IgD-negative memory B cell (primary cell): ENCODE data around the gene C2orf68. TPM values are rescaled to one million over a fixed set of nuclear protein-coding genes. Genes with fewer than 3 reads are reported as not detected.
"Not testable (repeated sequence)": the region's sequence is repeated elsewhere in the genome, so short reads cannot be mapped to it uniquely, and the experiment has no call there.

Experiments
- H3K27ac Mint-ChIP-seq, 3 donors: one replicate each; pipeline ENCODE4 v1.8.0; 2020 to 2022; ENCODE audit warnings: mild to moderate bottlenecking in 3 of 3, mixed read lengths in 3 of 3, moderate library complexity in 1 of 3
- H3K27me3 Mint-ChIP-seq: one replicate; pipeline ENCODE4 v1.8.0; 2021; ENCODE audit warnings: mixed read lengths
- H3K36me3 Mint-ChIP-seq: one replicate; pipeline ENCODE4 v1.8.0; 2020; ENCODE audit warnings: mild to moderate bottlenecking, mixed read lengths
- H3K4me1 Mint-ChIP-seq, 3 donors: one replicate each; pipeline ENCODE4 v1.8.0; 2020 to 2022; ENCODE audit warnings: mixed read lengths in 3 of 3, mild to moderate bottlenecking in 1 of 3
- H3K4me3 Mint-ChIP-seq, 4 donors: one replicate each; pipeline ENCODE4 v1.8.0; 2020 to 2022; ENCODE audit warnings: mild to moderate bottlenecking in 4 of 4, mixed read lengths in 4 of 4, moderate library complexity in 3 of 4
- H3K9me3 Mint-ChIP-seq, 3 donors: one replicate each; pipeline ENCODE4 v1.8.0; 2020 to 2021; ENCODE audit warnings: mixed read lengths in 3 of 3, mild to moderate bottlenecking in 1 of 3
- polyA plus RNA-seq: library from polyadenylated mRNA; unstranded; fragments of 300-500 nt; fragmentation: Illumina TruSeq; gene quantifications from one replicate; pipeline ENCODE4 v1.2.3, GENCODE V29; 2021

C2orf68 gene
- polyA plus RNA-seq, 1 donor from 2014 or later: 18.3 TPM

GRCh38 chr2:85647823-85648526 lies 36.1 kb upstream of the C2orf68 start:
- peak overlapping the region; percentile 6 to 68 (median 10) for H3K27ac Mint-ChIP-seq
- peaks cover 5% of the 10 kb centered on the region for H3K36me3 Mint-ChIP-seq
- H3K4me3 Mint-ChIP-seq: peak overlapping the region in 3 of 4 donors; percentile 5 to 58 (median 23)

DNA sequence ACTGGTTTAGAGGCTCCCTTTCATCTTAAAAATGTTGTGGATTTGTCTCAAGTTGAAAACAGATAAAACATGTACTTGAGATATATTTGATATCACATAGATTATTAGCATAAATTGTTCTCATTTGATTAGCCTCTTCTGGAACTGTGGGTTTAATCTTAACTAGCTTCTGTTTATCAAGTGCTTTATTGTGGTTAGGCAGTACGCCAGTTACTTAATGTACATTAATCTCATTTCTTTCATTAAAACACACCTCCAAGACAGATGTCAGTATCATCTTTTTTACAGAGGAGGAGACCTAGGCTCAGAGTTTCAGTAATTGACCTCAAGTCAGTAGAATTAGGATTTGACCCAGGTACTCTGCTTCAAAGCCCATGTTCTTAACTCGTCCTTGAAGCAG lies 34.3 kb upstream of the C2orf68 start:
- no peaks in the 10 kb centered on the region for H3K27me3 Mint-ChIP-seq
- H3K27ac Mint-ChIP-seq: no peak overlapping the region
- H3K4me3 Mint-ChIP-seq: no peak overlapping the region
- peaks cover 5% of the 10 kb centered on the region for H3K36me3 Mint-ChIP-seq
- peaks cover 19 to 23% (median 23%) of the 10 kb centered on the region in 3 donors for H3K4me1 Mint-ChIP-seq
- no peaks in the 10 kb centered on the region for H3K9me3 Mint-ChIP-seq

More at GRCh38 chr2:85647823-85648526, 36.1 kb upstream of the C2orf68 start:
- Mint-ChIP-seq H3K4me1 (peaks cover 19 to 23% (median 21%) of the 10 kb centered on the region in 3 donors), H3K27me3 (no peaks in the 10 kb centered on the region), H3K9me3 (no peaks in the 10 kb centered on the region)

DNA sequence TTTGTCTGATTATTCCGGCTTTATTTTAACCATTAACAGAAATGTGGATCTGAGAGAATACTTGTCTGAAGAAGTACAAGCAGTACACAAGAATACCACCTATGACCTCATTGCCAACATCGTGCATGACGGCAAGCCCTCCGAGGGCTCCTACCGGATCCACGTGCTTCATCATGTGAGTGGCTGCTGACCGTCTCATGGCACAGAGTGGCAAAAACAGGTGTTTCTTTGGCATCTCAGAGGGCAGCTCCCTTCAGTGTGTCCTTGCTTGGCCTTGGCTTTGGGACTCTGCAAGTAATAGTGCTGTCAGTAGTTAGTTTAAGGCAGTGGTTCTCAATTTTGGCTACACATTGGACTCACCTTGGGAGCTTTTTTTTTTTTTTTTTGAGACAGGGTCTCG lies 33.0 kb upstream of the C2orf68 start:
- peaks cover 19 to 23% (median 23%) of the 10 kb centered on the region in 3 donors for H3K4me1 Mint-ChIP-seq
- H3K9me3 Mint-ChIP-seq: no peaks in the 10 kb centered on the region
- no peak overlapping the region for H3K27ac Mint-ChIP-seq
- no peaks in the 10 kb centered on the region for H3K27me3 Mint-ChIP-seq
- H3K36me3 Mint-ChIP-seq: peaks cover 5% of the 10 kb centered on the region
- H3K4me3 Mint-ChIP-seq: no peak overlapping the region

DNA sequence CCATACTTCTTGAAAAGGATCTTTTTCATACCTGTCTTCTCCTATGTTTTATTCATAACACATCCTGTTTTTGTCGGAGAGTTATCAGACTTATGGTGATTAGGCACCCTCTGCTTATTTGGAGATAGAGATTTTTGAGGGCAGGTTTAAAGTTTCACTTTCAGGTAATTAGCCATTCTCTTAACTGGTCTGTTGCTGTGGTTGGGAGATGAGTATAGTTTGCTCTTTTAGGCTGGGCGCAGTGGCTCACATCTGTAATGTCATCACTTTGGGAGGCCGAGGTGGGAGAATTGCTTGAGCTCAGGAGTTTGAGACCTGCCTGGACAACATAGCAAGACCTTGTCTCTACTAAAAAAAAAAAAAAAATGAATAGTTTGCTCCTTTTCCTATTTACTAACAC lies 30.9 kb upstream of the C2orf68 start:
- Mint-ChIP-seq H3K4me1 (peaks cover 5 to 10% (median 6%) of the 10 kb centered on the region in 3 donors), H3K36me3 (peaks cover 2% of the 10 kb centered on the region), H3K9me3 (no peaks in the 10 kb centered on the region), H3K4me3 (peak overlapping the region in 1 of 4 donors; percentile 52), H3K27me3 (no peaks in the 10 kb centered on the region), H3K27ac (peak overlapping the region in 1 of 3 donors; percentile 39)

GRCh38 chr2:85635636-85636035 lies 23.8 kb upstream of the C2orf68 start:
- H3K36me3 Mint-ChIP-seq: peaks cover 5% of the 10 kb centered on the region

GRCh38 chr2:85635011-85635410 lies 23.1 kb upstream of the C2orf68 start:
- Mint-ChIP-seq H3K36me3 (peaks cover 5% of the 10 kb centered on the region), H3K4me1 (peaks cover 5 to 13% (median 9%) of the 10 kb centered on the region in 3 donors), H3K27ac (no peak overlapping the region), H3K27me3 (no peaks in the 10 kb centered on the region), H3K4me3 (no peak overlapping the region), H3K9me3 (no peaks in the 10 kb centered on the region)

More at GRCh38 chr2:85635636-85636035, 23.8 kb upstream of the C2orf68 start:
- Mint-ChIP-seq H3K27me3 (no peaks in the 10 kb centered on the region), H3K4me1 (peaks cover 5 to 13% (median 9%) of the 10 kb centered on the region in 3 donors), H3K27ac (no peak overlapping the region), H3K4me3 (no peak overlapping the region), H3K9me3 (no peaks in the 10 kb centered on the region)

DNA sequence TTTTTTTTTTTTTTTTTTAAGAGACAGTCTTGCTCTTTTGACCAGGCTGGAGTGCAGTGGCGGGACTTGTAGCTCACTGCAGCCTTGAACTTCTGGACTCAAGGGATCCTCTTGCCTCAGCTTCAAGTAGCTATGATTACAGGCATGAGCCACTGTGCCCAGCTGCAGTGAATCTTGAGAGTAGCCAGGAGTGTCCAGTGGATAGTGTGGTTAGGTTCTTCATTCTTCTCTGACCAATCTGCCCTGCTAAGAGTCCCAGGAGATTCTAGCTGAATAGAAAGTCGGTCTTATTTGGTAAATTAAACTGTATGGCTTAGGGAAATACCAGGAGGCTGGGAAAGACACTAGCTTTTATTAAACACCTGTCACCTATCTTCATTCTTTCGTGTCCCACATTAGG lies 19.4 kb upstream of the C2orf68 start:
- H3K36me3 Mint-ChIP-seq: peaks cover 4% of the 10 kb centered on the region
- H3K27me3 Mint-ChIP-seq: no peaks in the 10 kb centered on the region
- H3K4me1 Mint-ChIP-seq: peaks cover 4 to 21% (median 20%) of the 10 kb centered on the region in 3 donors
- peak overlapping the region in 1 of 4 donors; percentile 60 for H3K4me3 Mint-ChIP-seq
- H3K27ac Mint-ChIP-seq: no peak overlapping the region
- H3K9me3 Mint-ChIP-seq: no peaks in the 10 kb centered on the region

DNA sequence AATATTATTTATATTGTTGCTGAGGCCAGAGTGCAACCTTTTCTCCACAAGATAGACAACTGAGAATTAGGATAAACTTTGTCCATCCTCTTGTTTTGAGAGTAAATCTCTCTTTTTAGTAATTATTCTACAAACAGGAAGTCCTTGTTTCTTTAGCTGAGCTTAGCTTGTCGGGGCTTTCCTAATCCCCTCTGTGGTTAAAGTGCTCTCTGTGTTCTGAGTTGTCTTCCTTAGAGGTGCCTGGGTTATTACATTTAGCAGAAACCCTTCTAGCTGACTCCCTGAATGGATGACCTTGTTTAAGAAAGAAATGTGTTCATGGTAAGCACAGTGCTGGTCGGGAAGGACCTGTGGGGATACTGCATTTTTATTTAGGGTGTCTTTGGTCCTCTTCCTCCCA lies 16.8 kb upstream of the C2orf68 start:
- no peaks in the 10 kb centered on the region for H3K9me3 Mint-ChIP-seq
- no peaks in the 10 kb centered on the region for H3K27me3 Mint-ChIP-seq
- H3K27ac Mint-ChIP-seq: peak overlapping the region in 2 of 3 donors; percentile 21 to 92
- H3K4me1 Mint-ChIP-seq: peaks cover 4 to 16% (median 12%) of the 10 kb centered on the region in 3 donors
- H3K36me3 Mint-ChIP-seq: peaks cover 4% of the 10 kb centered on the region
- H3K4me3 Mint-ChIP-seq: peak overlapping the region in 2 of 4 donors; percentile 9 to 46

DNA sequence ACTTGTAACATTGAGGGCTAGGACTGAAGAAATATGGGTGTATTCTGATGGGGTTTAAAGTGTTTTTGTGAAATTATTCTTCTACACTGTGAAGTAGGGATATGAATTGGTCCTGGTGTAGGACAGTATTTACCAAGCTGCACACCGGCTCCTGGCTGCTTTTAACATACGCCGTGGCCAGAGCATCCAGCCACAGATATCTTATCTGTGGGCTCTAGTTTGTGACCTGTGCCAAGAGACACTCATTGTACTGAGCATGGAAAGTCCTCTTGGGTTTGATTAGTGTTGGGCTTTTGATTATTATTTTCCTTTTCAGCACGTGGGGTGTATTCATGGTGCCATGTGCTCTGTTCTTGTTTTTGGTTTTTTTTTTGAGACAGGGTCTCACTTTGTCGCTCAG lies 12.1 kb upstream of the C2orf68 start:
- Mint-ChIP-seq H3K27me3 (no peaks in the 10 kb centered on the region), H3K9me3 (no peaks in the 10 kb centered on the region), H3K27ac (peak overlapping the region in 1 of 3 donors; percentile 19), H3K4me1 (peaks cover 3 to 12% (median 7%) of the 10 kb centered on the region in 3 donors), H3K36me3 (peaks cover 3% of the 10 kb centered on the region), H3K4me3 (no peak overlapping the region)

DNA sequence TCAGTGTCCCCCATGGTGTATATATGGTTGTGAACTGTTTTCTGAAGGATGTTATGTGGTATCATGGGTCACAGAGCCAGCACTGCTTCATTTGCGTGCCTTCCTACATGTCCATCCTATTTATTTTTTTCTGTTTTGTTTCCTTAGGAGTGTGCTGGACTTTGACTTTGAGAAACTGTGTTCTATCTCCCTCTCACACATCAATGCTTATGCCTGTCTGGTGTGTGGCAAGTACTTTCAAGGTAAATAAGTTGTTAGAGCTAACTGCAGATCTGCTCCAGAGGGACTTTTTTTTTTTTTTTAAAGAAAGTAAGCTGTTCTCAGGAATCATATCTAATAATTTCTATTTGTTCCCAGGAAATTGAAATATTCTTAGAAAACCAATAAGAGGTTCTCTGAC lies 9.5 kb upstream of the C2orf68 start:
- Mint-ChIP-seq H3K4me3 (peak overlapping the region in 1 of 4 donors; percentile 16), H3K9me3 (no peaks in the 10 kb centered on the region), H3K4me1 (peaks cover 5 to 9% (median 9%) of the 10 kb centered on the region in 3 donors), H3K27ac (peak overlapping the region in 1 of 3 donors; percentile 40), H3K27me3 (no peaks in the 10 kb centered on the region), H3K36me3 (peaks cover 3% of the 10 kb centered on the region)

DNA sequence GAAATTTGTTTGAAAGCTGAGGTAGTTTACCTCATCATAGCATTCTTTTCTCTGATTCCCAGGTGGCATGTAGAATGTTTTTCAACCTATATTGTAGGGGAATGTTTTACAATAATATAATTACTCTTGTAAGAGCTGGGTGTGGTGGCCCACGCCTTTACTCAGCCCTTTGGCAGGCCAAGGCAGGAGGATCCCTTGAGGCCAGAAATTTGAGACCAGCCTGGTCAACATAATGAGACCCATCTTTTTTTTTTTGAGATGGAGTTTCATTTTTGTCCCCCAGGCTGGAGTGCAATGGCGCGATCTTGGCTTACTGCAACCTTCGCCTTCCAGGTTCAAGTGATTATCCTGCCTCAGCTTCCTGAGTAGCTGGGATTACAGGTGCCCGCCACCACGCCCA lies 7.8 kb upstream of the C2orf68 start:
- peak overlapping the region in 1 of 4 donors; percentile 6 for H3K4me3 Mint-ChIP-seq
- peaks cover 4% of the 10 kb centered on the region for H3K36me3 Mint-ChIP-seq
- H3K27ac Mint-ChIP-seq: peak overlapping the region in 2 of 3 donors; percentile 19 to 61
- H3K27me3 Mint-ChIP-seq: no peaks in the 10 kb centered on the region
- H3K9me3 Mint-ChIP-seq: no peaks in the 10 kb centered on the region
- H3K4me1 Mint-ChIP-seq: peaks cover 11 to 12% (median 12%) of the 10 kb centered on the region in 3 donors

DNA sequence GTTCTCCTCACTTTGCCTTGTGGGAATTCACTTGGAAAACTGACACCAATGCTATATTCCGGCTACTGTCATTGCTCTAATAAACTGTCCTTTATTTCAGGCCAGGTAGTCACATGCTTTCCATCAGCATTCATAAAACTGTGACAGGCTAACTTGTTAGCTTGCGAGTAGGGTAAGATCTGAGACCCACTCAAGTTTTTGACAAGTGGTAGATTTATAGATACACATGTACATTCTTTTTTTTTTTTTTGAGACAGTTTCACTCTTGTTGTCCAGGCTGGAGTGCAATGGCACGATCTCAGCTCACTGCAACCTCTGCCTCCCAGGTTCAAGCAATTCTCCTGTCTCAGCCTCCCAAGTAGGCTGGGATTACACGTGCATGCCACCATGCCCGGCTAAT lies 5.9 kb upstream of the C2orf68 start:
- H3K27ac Mint-ChIP-seq: peak overlapping the region in 2 of 3 donors; percentile 96 to 99

DNA sequence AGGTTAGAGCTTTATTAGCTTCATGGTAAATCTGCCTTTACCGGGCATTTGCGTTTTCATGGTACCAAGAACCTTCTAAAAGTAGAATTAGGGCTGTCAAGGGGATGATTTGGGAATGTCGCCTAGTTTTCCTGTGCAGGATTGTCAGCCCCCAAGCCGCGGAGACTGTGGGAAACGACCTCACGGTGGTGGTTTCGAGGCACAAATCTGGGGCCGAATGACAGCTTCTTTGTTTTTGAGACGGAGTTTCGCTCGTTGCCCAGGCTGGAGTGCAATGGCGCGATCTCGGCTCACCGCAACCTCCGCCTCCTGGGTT lies 3.5 kb upstream of the C2orf68 start:
- Mint-ChIP-seq H3K4me1 (peaks cover 12 to 21% (median 17%) of the 10 kb centered on the region in 3 donors), H3K4me3 (peak overlapping the region in 3 of 4 donors; percentile 96 to 100 (median 99)), H3K36me3 (peaks cover 1% of the 10 kb centered on the region), H3K9me3 (no peaks in the 10 kb centered on the region), H3K27me3 (no peaks in the 10 kb centered on the region), H3K27ac (peak overlapping the region; percentile 47 to 99 (median 97))

More for the DNA sequence above, 5.9 kb upstream of the C2orf68 start:
- H3K36me3 Mint-ChIP-seq, H3K9me3 Mint-ChIP-seq, H3K27me3 Mint-ChIP-seq: not testable (repeated sequence)
- peak overlapping the region; percentile 51 to 100 (median 98) for H3K4me3 Mint-ChIP-seq
- H3K4me1 Mint-ChIP-seq: peaks cover 11 to 12% (median 12%) of the 10 kb centered on the region in 3 donors

GRCh38 chr2:85614757-85615156 lies 2.9 kb upstream of the C2orf68 start:
- peak overlapping the region in 2 of 3 donors; percentile 47 to 99 for H3K27ac Mint-ChIP-seq
- H3K27me3 Mint-ChIP-seq, H3K36me3 Mint-ChIP-seq, H3K9me3 Mint-ChIP-seq: not testable (repeated sequence)
- H3K4me3 Mint-ChIP-seq: peak overlapping the region in 2 of 4 donors; percentile 76 to 100
- peaks cover 16 to 21% (median 17%) of the 10 kb centered on the region in 3 donors for H3K4me1 Mint-ChIP-seq

- peaks cover 1% of the 10 kb centered on the region for H3K36me3 Mint-ChIP-seq
- H3K4me3 Mint-ChIP-seq: peak overlapping the region in 2 of 4 donors; percentile 33 to 100
- peak overlapping the region; percentile 39 to 99 (median 41) for H3K27ac Mint-ChIP-seq
- peaks cover 18 to 21% (median 20%) of the 10 kb centered on the region in 3 donors for H3K4me1 Mint-ChIP-seq
- H3K27me3 Mint-ChIP-seq: no peaks in the 10 kb centered on the region
- no peaks in the 10 kb centered on the region for H3K9me3 Mint-ChIP-seq
Observed at GRCh38 chr2:85613717-85614515, 2.0 kb upstream of the C2orf68 start.
